ENCODE results near the gene RMND5B.

The RMND5B gene

GRCh38 chr5:178150977-178151734 is 20.3 kb downstream of the RMND5B start:
- TF ChIP-seq TAF1 (IDR thresholded peaks at IDR 0.05; ENCODE audit: low read depth), result no peak
- no peak for TF ChIP-seq NFIC (IDR thresholded peaks at IDR 0.05)
- no peak for TF ChIP-seq TCF12 (IDR thresholded peaks at IDR 0.05; ENCODE audit: low read depth)
- no peak for TF ChIP-seq MAX (IDR thresholded peaks at IDR 0.05)
- no peak for TF ChIP-seq CREB1 (IDR thresholded peaks at IDR 0.05; ENCODE audit: low read depth)

- TF ChIP-seq EGR1 (IDR thresholded peaks at IDR 0.05), result no peak
- no peak for TF ChIP-seq CEBPB (IDR thresholded peaks at IDR 0.05)
- no peak for TF ChIP-seq RAD21 (IDR thresholded peaks at IDR 0.05; ENCODE audit: low read depth)
- TF ChIP-seq YY1 (IDR thresholded peaks at IDR 0.05; ENCODE audit: low read depth), result no peak
- TF ChIP-seq MAX (IDR thresholded peaks at IDR 0.05), result no peak
These were observed 22.0 kb downstream of the RMND5B start for GRCh38 chr5:178152491-178153444.

GRCh38 chr5:178153530-178154340 is 22.9 kb downstream of the RMND5B start, which contains the start of gene NHP2:
NHP2 (minus strand) TSS chr5:178153885; CDS start chr5:178153817, 68 bp downstream.
- TF ChIP-seq REST (IDR thresholded peaks at IDR 0.05; ENCODE audit: low read depth) (no peak), TAF1 (IDR thresholded peaks at IDR 0.05; ENCODE audit: low read depth) (no peak; the same call in 1 of the 2 replicates), ZBTB7A (IDR thresholded peaks at IDR 0.05; ENCODE audit: low read depth) (no peak), CEBPB (IDR thresholded peaks at IDR 0.05) (peak; percentile 61; the same call in 1 of the 2 replicates), MAX (IDR thresholded peaks at IDR 0.05) (peak; percentile 97), TEAD4 (IDR thresholded peaks at IDR 0.05) (0 out of 2 replicates have a peak, but pooled peaks have one; percentile 27), YY1 (IDR thresholded peaks at IDR 0.05; ENCODE audit: low read depth) (no peak), USF1 (IDR thresholded peaks at IDR 0.05) (peak; percentile 58), CREB1 (IDR thresholded peaks at IDR 0.05; ENCODE audit: low read depth) (peak; percentile 96)

- TF ChIP-seq USF1 (IDR thresholded peaks at IDR 0.05) (no peak), REST (IDR thresholded peaks at IDR 0.05; ENCODE audit: low read depth) (no peak), FOXM1 (IDR thresholded peaks at IDR 0.05; ENCODE audit: borderline replicate concordance, low read depth) (no peak), EP300 (IDR thresholded peaks at IDR 0.05; ENCODE audit: borderline replicate concordance) (no peak), TEAD4 (IDR thresholded peaks at IDR 0.05) (no peak), NFIC (IDR thresholded peaks at IDR 0.05) (no peak), ZBTB7A (IDR thresholded peaks at IDR 0.05; ENCODE audit: low read depth) (no peak), CREB1 (IDR thresholded peaks at IDR 0.05; ENCODE audit: low read depth) (no peak), RAD21 (IDR thresholded peaks at IDR 0.05; ENCODE audit: low read depth) (no peak), TAF1 (IDR thresholded peaks at IDR 0.05; ENCODE audit: low read depth) (no peak), EGR1 (IDR thresholded peaks at IDR 0.05) (no peak), TCF12 (IDR thresholded peaks at IDR 0.05; ENCODE audit: low read depth) (no peak), CEBPB (IDR thresholded peaks at IDR 0.05) (no peak), YY1 (IDR thresholded peaks at IDR 0.05; ENCODE audit: low read depth) (no peak)
These were observed 24.3 kb downstream of the RMND5B start for GRCh38 chr5:178155065-178155464.

Measured in Ishikawa (cell line).